GM12892 (cell line): ENCODE results near the gene KAZN.

ENCODE experiments used
- DNase-seq: peaks from one replicate; pipeline ENCODE4 v3.0.0; 2011; ENCODE audit not compliant: insufficient read length
- FAIRE-seq: peaks from 2 replicates; lab custom pipeline; 2011; peaks lifted over from hg19 to GRCh38; lab: Jason Lieb, UNC
- POLR2A ChIP-seq: IDR thresholded peaks from 2 replicates; pipeline ENCODE4 v1.6.1; 2011; ENCODE audit warnings: low read depth, low read length, control low read depth
- POLR2AphosphoS5 ChIP-seq: IDR thresholded peaks from 2 replicates; pipeline ENCODE4 v1.6.1; 2011; ENCODE audit warnings: low read depth, low read length, control low read depth
- TAF1 ChIP-seq: IDR thresholded peaks from 2 replicates; pipeline ENCODE4 v1.6.1; 2011; ENCODE audit warnings: low read depth, mild to moderate bottlenecking, control low read depth, low read length, borderline replicate concordance

KAZN gene

DNA sequence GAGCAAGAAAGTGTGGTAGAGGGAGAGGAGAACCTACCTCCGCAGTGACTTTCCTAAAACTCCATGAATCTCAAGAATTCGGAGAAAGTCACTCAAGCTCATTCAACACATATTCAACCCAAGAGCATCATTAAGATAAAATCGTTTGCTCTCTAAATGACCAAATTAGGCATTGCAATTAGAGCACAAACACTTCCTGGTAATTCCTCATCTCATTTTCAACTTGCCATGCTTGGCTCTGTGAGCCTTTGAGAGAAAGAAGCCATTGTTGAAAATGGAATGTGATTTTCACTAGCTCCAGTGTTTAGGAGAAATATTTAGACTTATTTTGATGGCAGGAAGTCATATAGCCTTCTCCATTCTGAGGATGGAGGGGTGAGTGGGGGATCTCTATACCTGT is 52.5 kb downstream of the KAZN start:
- FAIRE-seq, result no peak
- TF ChIP-seq POLR2A (no peak), TAF1 (no peak), POLR2AphosphoS5 (no peak)
- DNase-seq, result no peak

DNA sequence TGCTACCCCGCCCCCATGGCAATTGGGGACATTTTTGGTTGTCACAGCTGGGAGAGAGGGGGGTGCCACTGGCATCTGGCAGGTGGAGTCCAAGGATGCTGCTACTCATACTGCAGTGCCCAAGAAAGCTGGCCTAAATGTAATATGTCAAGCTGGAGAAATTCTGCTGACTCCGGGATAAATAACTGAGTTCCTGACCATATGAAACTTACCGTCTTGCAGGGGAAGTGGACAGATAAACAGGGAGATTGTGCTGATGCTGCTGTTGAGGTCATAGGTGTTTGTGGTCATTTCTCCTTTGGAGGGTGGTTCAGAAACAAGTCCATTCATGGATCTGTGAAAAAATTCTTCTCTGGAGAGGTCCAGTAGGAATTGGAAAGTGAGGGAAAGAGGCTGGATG is 54.4 kb downstream of the KAZN start:
- TF ChIP-seq POLR2A (no peak), TAF1 (no peak), POLR2AphosphoS5 (no peak)
- DNase-seq, result no peak
- no peak for FAIRE-seq

DNA sequence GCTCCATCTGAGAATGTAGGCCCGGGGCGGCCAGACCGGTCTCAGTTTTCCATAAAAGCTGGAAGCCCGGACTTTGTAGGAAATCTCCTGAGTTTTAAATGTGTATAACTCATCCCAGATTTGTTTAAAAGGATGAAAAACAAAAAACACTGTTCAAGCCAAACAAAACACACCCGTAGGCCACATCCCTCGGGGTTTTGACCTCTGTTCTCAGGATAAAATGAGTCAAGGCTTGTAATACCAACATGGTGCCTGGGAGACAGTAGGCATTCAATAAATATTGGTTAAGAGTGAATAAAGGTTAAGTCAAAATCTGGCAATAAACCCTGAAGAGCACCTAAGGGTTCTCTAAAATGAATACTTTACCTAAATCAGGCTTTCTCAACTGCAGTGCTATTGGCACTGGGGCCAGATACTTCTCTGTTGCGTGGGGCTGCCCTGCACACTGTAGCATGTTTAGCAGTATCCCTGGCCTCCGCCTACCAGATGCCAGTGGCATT is 55.0 kb downstream of the KAZN start:
- no peak for FAIRE-seq
- TF ChIP-seq TAF1 (no peak), POLR2A (no peak), POLR2AphosphoS5 (no peak)
- DNase-seq, result no peak

DNA sequence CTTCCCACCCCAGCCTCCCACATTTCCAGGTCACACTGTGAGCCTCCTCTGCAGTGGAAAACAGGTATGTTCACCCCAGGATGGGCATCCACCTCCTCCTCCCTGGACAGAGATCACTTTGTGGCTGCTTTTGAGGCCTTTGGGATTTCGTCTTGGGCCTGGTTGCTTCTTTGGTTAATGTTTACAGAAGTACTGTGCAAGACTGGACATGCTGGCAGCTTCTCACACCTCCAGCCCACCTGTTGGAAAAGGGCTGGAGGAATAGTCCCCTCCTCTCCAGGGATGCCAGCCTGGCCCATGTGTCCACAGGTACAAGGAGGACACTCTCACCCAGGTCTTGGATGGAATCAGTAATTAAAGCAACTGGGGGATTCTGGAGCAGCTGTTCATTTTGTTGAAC is 56.1 kb downstream of the KAZN start:
- DNase-seq, result no peak
- FAIRE-seq, result no peak
- TF ChIP-seq TAF1 (no peak), POLR2AphosphoS5 (no peak), POLR2A (no peak)

DNA sequence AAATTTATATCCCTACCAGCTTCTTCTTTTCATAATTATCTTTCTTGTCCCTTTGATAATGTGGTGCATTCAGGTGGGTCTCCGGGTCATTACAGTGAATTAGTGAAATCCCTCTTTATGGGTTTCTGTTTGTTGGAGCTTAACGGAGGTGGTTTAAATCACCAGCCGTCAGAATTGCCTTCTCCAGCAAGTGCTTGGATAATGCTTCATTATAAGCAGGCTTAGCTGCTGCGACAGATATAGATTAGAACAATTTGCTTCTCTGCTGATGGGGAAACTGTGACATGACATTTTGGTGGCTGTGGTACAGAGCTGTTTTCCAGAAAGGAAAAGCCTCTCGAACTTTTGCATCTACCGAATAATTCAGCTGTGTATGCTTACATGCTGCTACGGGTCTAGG is 56.9 kb downstream of the KAZN start:
- TF ChIP-seq POLR2AphosphoS5, result no peak
- no peak for TF ChIP-seq TAF1
- TF ChIP-seq POLR2A, result no peak
- FAIRE-seq (no peak), DNase-seq (no peak)

DNA sequence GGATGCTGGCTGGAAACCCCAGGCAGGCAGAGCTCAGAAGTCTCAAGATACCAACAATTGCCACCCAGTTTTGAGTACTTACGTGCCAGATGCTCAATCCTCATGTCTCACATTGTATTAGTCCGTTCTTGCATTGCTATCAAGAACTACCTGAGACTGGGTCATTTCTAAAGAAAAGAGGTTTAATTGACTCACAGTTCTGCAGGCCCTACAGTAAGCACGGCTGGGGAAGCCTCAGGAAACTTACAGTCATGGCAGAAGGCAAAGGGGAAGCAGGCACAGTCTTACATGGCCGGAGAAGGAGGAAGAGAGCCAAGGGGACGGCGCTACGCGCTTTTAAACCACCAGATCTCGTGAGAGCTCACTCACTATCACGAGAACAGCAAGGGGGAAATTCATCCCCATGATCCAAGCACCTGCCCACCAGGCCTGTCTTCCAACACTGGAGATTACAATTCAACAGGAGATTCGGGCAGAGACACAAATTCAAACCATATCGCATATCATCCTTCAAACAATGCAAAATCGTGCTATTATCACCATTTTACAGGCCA is 58.0 kb downstream of the KAZN start:
- DNase-seq, result no peak
- TF ChIP-seq POLR2AphosphoS5 (no peak), TAF1 (no peak), POLR2A (no peak)
- no peak for FAIRE-seq

DNA sequence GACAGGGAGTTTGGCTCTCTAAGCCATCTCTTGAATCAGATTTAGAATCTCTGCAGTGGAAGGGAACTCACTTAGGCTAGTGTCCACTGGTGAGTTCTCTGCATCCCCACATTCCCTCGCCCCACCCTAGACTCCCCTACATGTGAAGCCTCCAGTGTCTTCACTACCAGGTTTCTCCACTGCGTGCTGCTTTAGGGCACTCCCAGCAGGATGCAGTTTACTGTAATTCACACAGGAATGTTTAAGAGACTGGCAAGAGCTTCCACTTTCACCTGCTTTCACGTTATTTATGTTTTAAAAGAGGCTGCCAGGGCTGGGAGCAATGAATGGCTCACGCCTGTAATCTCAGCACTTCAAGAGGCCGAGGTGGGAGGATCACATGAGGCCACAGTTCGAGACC is 60.2 kb downstream of the KAZN start:
- no peak for TF ChIP-seq POLR2AphosphoS5
- TF ChIP-seq POLR2A, result no peak
- DNase-seq, result no peak
- FAIRE-seq, result no peak

DNA sequence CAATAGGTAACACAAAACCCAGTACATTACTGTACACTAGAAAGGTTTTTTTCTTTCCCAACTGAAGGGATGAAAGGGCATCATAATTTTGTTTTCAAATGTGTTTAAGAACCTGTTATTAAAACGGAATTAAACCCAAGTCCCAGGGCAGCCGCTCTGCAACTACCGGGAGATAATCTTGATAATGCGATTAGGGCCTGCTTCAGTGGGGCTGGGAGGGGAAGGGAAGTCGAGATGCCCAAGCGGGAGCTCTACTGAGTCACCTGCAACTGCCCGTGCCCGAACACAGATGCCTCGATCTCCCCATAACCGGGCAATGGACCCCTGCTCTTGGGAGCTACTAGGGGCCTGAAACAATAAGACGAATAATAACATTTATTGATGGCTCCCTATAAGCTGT is 61.4 kb downstream of the KAZN start:
- no peak for FAIRE-seq
- no peak for TF ChIP-seq POLR2AphosphoS5
- no peak for DNase-seq

DNA sequence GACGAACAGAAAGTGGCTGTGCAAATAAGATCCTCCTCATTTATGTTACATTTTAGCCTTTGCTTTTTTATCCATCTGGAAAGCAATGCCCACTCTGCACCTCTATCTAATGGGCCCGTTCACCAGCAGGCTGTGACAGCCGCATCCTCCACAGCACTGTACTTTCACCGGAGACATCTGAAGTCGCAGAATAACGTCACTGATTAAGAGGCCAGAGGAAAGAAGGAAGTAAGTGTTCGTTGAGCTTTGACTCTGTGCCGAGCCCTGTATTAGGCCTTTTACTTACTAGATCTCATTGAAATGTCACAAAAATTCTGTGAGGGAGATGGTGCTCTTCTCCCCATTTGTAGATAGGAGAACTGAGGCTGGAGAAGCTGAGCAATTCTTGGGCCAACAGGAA is 62.3 kb downstream of the KAZN start:
- FAIRE-seq, result no peak
- DNase-seq, result no peak
- TF ChIP-seq POLR2A, result no peak
- TF ChIP-seq POLR2AphosphoS5, result no peak
- no peak for TF ChIP-seq TAF1

DNA sequence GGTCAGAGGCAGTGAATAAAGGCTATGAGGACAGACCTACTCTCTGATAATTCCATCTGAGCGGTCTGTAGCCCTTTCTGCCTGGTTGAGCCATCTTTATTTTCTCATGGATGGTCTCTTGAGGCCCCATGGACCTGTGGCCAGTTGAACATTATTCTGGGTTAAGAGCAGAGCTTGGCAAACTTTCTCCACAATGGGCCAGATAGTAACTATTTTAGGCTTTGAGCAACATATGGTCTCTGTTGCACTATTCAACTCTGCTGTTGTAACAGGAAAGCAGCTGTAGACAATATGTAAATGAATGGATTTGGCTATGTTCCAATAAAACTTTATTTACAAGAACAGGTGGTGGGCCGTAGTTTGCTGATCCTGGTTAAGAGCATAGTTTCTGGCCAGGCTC is 62.7 kb downstream of the KAZN start:
- DNase-seq (no peak), FAIRE-seq (no peak)
- TF ChIP-seq TAF1 (no peak), POLR2AphosphoS5 (no peak), POLR2A (no peak)

DNA sequence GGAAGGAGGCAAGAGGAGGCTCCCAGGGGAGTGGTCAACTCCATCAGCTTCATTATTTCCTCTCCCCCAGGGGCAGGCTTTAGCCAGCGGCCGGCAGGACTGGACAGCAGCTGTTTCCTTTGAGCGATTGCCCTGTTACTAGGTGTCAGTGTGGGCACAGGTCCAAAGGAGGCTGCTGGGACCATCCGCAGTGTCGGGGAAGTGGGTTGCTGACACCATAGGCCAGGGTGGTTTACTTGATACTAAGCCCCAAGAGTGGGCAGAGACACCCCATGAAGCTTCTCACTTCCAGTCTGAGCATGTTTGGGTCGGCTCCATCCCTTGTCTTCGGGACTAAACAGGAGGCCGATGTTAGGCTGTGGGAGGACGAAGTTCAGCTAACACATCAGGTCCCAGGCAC is 63.6 kb downstream of the KAZN start:
- TF ChIP-seq POLR2AphosphoS5 (no peak), TAF1 (no peak), POLR2A (no peak)
- no peak for DNase-seq
- no peak for FAIRE-seq

DNA sequence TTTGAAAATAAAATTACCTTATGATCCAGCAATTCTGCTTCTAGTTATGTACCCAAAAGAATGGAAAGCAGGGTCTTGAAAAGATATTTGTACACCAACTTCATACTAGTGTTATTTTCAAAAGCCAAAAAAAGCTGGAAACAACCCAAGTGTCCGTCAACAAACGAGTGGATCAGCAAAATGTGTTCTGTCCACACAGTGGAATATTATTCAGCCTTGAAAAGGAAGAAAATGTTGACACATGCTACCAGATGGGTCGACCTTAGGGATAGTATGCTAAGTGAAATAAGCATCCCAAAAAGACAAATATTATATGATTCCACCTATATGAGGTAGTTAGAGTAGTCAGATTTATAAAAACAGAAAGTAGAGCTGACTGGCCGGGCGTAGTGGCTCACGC is 65.3 kb downstream of the KAZN start:
- DNase-seq (no peak), FAIRE-seq (no peak)
- TF ChIP-seq POLR2AphosphoS5 (no peak), POLR2A (no peak), TAF1 (no peak)

DNA sequence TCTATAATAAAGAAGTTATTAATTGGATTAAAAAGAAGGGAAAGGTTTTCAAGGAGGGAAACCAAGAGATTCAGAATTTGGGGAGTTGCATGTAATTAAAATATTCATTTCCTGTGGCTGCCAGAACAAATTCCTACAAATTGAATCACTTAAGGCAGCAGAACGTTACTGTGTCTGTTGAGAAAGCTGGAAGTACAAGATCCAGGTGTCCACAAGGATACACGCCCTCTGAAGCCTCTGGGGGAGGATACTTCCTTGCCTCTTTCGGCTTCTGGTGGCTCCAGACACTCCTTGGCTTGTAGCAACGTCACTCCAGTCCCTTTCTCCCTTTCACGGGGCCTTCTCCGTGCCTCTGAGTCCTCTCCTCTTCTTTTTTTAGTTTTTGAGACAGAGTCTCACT is 67.9 kb downstream of the KAZN start:
- DNase-seq (no peak), FAIRE-seq (no peak)
- TF ChIP-seq POLR2A (no peak), POLR2AphosphoS5 (no peak), TAF1 (no peak)
